ENCODE measurements around the gene NF1.
"Not testable (repeated sequence)": the region's sequence is repeated elsewhere in the genome, so short reads cannot be mapped to it uniquely, and the experiment has no call there.

The NF1 gene

DNA sequence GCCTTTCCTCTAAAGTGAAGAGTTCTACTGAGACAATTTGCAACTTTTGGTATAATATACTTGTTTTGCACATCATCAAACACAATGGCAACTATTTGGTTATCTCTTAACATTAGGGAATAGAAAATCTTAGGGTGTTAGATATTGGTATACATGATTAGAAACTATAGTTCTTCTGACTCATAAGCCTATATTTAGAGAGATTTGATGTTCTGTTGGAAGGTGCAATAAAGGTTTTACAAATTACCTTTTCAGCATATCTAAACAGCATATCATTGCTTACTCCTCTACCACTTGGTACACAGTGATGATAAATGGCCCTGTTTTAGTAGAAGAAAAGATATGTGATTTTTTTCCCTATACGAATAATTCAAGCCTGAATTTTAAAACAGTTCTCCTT lies 212.9 kb downstream of the NF1 start:
- no peak for DNase-seq

DNA sequence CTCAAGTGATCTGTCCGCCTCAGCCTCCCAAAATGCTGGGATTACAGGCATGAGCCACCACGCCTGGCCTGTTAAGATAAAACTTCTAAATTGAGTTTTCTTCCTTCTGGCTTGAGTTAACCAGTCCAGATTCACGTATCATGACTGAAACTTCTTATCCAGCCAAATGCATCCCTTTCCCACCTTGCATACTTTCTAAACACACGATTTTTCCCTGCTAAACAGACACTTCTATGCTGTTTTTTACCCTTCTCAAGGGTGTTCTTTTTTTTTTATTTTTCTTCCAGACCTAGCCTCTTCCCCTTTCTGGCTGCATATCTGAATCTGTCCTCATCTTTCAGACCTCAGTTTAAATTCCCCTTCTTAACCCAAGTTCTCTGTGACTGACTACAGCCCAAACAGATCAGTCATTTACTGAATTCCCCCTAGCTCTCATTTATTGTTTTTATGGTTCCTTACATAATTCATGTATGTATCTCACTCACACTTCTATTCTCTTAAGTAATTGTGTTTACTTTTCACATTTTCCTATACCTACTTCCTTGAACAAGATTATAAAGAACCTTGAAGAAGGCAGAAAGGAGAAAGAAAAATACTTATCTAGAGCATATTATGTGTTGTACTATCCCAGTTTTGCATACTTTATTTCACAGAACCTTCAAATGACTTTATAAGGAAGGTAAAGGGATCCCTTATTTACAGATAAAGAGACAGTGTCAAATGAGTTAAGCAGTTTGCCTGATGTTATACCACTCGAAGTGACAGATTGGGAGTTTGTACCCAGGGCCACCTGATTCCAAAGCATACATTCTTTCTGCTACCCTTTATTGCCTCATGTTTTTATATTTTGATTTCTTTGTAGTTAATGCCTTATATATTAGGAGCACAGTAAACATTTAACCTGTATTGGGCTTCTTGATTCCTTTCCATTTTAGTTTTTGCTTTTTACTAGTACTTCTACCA lies 213.9 kb downstream of the NF1 start:
- no peak for DNase-seq

DNA sequence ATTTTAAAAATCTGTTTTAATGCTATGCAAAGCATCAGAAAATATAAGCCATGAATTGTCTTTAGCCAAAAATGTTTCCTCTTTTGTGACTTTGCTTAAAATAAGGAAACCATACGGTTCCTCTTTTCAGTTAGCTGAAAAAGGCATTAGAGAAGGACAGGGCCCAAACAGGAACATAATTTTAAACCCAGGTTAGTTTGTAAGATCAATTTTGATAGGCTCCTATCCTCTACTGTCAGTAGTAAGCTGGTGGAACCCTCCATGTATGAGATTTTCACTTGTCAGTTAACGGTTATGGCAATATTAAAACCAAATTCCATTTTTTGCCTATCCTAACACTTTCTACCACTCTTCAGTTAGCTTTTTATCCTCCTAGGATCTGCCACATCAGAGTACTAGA lies 214.8 kb downstream of the NF1 start:
- DNase-seq, result no peak

DNA sequence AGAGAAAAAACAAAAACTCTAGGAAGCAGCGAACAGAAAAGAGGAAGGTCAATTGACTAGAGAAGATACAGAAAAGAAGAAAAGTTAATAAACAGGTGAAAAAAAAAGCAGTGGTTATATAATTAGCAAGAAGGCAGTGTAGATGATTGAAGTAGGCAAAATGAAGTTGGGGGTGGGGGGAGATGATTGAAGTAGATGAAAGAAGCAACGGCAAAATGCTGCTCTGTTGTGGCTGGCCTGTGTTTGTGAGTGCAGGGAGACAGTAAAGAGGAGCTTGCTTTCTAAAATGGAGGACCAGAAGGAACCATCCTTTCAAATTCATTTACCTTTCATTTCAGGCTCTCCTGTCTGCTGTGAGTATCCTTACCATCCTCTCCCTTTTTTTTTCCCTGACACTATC lies 215.5 kb downstream of the NF1 start:
- DNase-seq, result no peak

DNA sequence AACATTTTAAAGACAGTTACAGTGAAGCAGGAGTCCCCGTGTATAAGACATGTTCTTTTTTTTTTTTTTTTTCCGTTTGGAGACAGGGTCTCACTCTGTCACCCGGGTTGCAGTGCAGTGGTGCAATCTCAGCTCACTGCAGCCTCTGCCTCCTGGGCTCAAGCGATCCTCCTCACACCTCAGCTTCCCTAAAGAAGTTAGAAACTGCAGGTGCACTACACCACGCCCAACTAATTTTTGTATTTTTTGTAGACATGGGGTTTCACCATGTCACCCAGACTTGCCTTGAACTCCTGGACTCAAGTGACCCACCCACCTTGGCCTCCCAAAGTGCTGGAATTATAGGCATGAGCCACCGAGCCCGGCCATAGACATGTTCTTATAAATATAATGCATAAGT lies 216.1 kb downstream of the NF1 start:
- no peak for DNase-seq

DNA sequence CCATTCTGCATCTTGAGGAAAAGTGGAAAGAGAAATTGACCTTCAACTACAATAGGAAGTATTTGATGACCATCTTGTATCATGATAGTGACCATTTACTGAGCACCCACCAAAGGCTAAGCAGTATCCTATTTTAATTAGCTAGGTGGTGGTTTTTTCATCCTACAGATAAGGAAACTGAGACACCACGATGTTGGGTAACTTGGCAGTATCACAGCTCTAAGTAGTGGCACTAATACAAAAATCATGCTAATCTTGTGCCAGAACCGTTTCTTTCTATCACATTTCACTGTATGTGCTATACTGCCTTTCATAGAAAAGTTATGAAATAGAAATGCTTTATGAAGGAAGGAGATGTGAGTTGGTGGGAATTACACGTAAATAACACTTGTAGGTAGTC lies 216.7 kb downstream of the NF1 start:
- DNase-seq, result no peak

DNA sequence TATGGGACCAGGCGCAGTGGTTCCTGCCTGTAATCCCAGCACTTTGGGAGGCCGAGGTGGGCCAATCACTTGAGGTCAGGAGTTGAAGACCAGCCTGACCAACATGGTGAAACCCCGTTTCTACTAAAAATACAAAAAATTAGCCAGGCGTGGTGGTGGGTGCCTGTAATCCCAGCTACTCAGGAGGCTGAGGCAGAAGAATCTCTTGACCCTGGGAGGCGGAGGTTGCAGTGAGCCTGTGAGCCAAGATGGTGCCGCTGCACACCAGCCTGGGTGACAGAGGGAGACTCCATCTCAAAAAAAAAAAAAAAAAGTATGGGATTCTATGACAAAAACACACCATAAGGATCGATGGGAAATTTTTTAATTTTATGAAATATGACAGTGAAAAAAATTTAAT lies 217.4 kb downstream of the NF1 start:
- not testable (repeated sequence) for DNase-seq

DNA sequence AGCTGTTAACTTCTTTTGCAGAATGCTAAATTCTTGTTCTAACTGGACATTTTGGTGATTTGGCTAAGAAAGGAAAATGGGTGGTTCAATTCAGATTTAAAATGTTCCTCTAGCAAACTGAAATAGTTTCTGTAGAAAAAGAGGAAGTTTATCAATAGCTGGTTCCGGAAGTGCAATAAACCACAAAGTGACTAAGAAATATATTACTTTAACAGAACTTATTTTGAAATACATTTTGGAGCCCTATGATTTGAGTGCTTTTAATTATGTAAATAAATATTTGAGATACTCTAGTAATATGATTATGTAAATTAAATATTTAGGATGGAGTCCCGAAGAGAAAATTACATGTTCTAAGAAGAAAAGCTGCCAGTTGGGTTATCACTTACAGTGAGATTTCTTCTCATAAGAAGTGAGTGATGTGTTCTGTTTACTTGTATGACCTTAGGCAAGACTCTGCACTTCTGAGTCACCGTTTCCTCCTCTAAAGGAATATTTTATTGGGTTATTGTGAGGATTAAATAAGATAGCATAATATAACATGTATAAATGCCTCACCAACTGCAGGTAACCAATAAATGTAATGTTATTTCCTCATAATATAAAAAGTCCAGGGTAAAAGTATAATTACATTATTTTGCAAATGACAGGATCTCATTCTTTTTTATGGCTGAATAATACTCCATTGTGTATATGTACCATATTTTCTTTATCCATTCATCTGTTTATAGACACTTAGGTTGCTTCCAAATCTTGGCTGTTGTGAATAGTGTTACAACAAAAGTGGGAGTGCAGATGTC lies 219.4 kb downstream of the NF1 start, which contains the start of gene EVI2B:
EVI2B (minus strand) TSS at position 73 of the 800 bp plus-strand sequence. CDS start 8,445 bp downstream, outside the sequence.
- no peak for DNase-seq

DNA sequence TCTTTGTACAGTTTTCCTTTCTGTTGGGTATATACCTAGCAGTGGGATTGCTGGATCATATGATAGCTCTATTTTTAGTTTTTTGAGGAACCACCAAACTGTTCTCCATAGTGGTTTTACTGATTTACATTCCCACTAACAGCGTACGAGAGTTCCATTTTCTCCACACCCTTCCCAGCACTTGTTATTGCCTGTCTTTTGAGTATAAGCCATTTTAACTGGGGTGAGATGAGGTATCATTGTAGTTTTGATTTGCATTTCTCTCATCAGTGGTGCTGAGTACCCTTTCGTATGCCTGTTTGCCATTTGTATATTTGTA lies 220.0 kb downstream of the NF1 start:
- DNase-seq, result no peak

DNA sequence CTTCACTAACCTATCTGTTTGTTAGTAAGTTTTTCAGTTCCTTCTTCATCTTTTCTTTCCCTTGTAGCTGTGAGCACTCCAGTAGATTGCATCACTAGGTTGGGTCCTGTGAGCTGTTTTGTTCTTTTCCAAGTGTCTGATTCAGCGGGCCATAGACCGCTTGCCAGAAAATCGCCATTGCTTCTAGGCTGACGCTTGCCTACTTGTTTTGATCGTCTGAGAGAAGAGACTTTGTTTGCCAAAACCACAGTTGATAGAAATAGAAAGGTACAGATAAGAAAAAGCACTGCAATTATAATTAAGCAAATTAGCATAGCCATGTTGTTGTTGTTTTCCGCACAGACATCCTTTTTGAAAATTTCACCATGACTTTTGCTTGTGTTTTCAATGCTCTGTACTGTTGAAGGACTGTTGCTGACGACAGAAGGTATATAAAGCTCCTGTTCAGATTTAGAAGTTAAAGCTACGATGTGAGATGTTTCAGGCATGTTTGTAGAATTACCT lies 223.6 kb downstream of the NF1 start:
- no peak for DNase-seq

DNA sequence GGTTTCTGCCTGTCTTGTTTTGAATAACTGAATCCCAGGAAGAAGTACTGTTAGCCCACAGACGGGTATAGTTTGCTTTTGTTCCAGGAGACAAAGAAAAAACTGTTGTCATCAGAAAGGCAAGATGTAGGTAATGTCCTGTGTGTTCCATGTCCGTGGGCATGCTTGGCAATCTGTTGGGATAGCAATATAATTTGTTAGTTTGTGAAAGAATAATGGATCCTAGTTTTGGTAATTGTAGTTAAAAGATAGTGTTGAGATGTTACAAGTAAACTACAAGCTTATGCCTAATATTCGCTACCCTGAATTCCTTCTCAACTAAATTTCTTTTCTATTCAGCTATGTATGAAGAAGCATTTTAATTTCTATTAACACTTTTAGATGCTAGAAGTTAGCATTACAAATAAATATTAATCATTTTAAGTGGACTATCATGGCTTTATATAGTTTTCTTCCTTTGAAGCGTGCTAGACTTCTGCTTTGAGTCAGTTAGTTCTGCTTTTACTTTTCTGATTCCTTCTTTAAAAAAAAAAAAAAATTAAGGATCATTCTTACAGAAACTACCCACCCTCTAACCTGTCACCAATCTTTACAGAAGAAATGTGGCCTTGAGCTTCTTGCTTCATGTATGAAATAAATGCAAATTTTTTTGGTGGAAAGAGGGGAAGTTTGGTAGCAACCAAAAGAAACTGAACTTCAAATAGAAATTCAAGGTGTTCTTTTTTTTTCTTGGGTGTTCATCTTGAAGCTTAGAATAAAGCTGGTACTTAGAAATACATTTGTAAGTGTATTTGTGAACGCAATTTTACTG lies 224.3 kb downstream of the NF1 start:
- DNase-seq, result no peak

DNA sequence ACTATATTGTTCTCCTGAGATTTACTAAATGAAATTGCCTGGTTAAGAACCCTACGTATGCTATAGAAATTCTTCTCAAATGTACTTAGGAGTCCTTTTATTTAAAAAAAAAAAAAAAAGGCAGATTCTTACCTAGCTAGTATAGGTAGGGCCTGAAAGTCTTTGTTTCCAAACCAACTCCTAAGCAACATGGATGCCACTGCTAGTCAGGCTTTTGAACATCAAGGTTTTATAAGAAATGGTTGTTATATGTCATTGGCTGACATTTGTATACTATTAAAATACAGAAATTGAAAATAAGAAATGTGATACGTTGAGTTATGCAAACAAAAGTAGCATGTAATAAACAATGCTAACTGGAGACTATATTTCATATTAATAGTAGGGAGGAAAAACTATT lies 225.5 kb downstream of the NF1 start:
- DNase-seq, result no peak

DNA sequence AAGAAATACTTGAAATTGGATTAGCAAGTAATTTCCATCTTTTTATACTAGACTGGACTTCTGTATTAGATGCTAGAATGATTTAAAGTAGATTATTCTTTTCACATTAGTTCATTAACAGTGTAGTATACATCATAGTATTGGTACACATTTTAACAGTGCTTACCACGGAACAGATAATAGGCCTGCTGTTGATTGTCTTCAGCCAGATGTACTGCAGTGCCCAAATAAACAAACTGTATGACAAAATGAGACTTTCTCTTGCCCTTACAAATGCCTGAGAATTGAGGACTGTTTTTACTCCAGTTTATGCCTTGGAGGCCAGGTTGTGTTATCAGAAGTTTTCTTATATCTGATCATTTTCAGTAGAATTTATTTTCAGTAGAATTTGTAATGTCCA lies 226.0 kb downstream of the NF1 start:
- DNase-seq, result no peak

DNA sequence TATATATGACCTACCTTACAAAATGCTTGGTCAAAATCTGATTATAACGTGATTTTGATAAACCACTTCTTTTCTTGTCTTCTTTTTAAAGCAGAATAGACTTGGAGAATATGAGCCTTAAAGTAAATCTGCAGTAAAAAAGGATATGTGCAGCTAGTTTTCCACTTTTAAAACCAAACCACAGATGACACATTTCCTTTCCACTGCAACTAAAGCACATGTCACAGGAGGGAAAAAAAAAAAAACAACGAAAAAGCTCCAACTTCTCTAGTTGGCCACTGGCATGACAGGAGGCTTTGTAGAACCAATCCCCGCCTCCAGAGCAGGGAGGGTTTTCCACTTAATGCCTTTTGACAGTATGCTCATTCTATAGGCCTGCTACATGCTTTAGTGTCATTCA lies 226.7 kb downstream of the NF1 start, which contains the start of gene EVI2A:
EVI2A (minus strand) TSS at position 142 of the 400 bp plus-strand sequence. CDS start 2,609 bp downstream, outside the sequence.
- no peak for DNase-seq

DNA sequence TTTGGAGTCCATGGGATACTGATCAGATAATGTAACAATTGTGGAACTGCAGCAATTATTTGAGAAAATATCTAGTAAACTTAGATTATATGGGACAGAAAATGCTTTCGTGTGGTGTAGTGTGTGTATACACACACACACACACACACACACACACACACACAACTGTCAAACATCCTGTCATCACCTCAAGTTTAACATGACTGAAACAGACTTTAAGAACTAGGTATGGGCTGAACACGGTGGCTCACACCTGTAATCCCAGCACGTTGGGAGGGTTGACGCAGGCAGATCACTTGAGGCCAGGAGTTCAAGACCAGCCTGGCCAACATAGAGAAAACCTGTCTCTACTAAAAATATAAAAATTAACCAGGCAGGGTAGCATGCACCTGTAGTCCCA lies 227.2 kb downstream of the NF1 start:
- no peak for DNase-seq

DNA sequence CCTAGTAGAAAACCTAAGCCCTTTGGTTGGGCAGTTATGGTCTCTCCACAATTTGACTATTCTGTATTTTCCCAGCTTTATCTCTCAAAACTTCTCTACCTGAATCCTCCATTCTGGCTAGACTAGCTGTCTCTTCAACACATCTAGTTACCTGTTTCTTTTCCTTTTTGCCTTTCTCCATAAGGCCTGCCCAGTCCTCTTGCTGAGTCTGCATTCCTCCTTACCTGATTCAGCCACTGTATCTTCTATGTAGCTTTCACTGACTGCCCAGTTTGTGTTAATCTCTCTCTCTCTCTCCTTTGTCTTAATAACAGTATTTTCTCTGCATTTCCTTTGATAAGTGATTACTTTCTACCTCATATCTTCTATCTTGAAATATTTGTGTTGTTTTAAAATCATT lies 228.8 kb downstream of the NF1 start:
- DNase-seq, result no peak

DNA sequence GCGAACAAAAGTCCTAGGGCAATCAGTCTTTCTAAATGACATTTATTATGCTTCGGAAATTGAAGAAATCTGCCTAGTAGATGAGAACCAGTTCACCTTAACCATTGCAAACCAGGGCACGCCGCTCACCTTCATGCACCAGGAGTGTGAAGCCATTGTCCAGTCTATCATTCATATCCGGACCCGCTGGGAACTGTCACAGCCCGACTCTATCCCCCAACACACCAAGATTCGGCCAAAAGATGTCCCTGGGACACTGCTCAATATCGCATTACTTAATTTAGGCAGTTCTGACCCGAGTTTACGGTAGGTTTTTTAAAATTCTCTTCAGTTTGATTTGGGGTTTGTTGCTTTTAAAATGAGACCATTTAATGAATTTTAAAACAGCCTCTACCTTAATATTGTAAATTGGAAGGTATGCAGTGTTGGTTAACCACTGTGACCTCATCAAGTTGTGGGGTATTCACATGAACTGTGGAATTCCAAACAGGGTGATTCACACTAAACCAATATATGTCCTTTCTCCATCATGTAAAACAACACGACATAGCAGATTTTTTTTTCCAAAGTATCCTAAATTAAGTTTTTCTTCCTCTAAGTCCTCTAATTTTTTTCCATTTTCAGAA lies 232.9 kb downstream of the NF1 start:
- DNase-seq, result no peak

DNA sequence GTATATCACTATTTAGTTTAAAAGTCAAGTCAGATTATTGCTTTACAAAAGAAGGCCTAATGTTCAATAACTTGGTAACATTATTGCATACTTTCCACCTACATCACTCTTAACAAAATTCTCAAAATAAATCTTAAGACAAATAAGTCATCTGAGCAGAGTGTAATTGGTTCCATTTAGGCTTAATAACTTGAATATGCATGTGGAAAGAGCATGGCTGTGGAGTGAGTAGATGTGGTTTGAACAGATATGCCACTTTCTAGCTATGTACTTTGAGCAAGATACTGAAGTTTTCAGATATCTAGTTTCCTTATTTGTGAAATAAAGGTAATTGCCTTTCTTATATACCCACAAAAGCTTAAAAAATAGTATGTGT lies 233.4 kb downstream of the NF1 start:
- no peak for DNase-seq

DNA sequence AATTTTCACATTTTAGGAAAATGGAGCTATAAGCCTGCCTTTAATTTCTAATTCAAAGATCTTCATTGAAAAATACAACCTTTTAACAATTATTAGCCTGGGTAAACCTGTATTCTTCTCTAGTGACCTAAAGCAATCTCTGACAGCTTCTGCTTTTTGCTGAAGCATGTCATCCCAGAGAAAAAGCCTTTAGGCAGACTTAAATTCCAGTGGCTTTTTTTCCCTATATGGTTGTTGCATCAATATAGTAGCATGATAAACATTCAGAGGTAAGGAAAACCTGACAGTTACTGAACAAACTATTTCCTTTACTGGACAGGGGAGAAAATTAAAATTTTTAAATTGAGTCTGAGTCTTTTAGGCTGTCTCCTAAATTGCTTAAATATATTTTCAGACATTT lies 234.4 kb downstream of the NF1 start:
- no peak for DNase-seq

DNA sequence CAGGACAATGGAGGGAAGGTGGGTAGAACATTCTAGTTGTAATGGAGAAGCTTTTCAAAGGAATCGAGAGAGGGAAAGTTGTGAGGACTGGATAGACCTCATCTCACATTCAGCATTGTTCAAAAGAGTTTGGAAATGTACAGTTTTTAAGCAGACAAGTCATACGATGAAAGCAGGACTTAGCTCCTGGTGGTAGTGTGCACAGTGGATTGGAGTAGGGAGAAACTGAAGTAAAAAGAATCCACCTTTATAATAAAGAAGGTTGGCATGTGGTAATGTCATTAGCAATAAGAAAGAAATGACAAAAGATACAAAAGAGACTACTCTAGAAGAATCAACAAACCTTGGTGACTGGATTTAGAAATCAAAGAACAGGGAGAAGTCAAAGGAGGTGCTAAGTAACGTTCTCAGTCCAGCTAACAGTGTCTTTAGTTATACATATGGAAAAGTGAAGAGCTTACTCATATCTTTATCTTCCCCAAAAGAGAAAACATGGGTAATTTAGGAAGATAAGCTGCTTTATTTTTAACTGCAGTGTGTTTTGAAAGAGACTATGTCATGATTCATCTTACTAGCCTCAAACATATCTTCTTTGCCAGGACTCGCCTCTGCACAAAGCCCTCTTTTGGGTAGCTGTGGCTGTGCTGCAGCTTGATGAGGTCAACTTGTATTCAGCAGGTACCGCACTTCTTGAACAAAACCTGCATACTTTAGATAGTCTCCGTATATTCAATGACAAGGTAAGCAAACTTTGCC lies 245.3 kb downstream of the NF1 start:
- no peak for DNase-seq

DNA sequence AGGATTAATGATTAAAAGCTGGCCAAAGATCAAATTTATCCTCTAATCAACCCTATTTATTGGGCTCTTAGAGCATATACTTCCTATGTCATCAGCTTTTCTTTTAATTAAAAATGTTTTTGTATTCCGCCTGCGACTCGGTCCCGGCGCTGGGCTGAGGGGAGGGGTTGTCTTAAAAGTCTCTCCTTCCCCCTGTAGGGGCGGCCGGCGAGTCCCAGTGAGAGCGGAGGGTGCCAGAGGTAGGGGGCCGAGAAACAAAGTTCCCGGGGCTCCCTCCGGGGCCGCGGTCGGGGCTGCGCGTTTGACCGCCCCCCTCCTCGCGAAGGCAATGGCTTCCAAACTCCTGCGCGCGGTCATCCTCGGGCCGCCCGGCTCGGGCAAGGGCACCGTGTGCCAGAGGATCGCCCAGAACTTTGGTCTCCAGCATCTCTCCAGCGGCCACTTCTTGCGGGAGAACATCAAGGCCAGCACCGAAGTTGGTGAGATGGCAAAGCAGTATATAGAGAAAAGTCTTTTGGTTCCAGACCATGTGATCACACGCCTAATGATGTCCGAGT lies 250.5 kb downstream of the NF1 start:
- not testable (repeated sequence) for DNase-seq
